ENCODE data around the gene OTOL1.
A peak's percentile ranks its signal among the peaks of the same experiment; 100 is the strongest.
"Not testable (repeated sequence)": the region's sequence is repeated elsewhere in the genome, so short reads cannot be mapped to it uniquely, and the experiment has no call there.

Gene OTOL1

GRCh38 chr3:161474139-161474538 is 22.5 kb upstream of the OTOL1 start:
- no peak for TF ChIP-seq CTCF (IDR thresholded peaks at IDR 0.05; ENCODE audit: insufficient read depth, low read depth, low read length, missing control alignments)
- DNase-seq (ENCODE audit: low read depth): no peak

GRCh38 chr3:161474741-161475140 is 21.9 kb upstream of the OTOL1 start:
- TF ChIP-seq CTCF (IDR thresholded peaks at IDR 0.05; ENCODE audit: insufficient read depth, low read depth, low read length, missing control alignments): no peak
- no peak for DNase-seq (ENCODE audit: low read depth)
- H3K4me3 ChIP-seq (ENCODE audit: low read depth, low read length): no peak overlapping the region

More at GRCh38 chr3:161474139-161474538, 22.5 kb upstream of the OTOL1 start:
- no peak overlapping the region for H3K4me3 ChIP-seq (ENCODE audit: low read depth, low read length)

- no peak for DNase-seq (ENCODE audit: low read depth)
- no peak overlapping the region for H3K4me3 ChIP-seq (ENCODE audit: low read depth, low read length)
- no peak for TF ChIP-seq CTCF (IDR thresholded peaks at IDR 0.05; ENCODE audit: insufficient read depth, low read depth, low read length, missing control alignments)
These were observed 21.4 kb upstream of the OTOL1 start for GRCh38 chr3:161475206-161475605.

- no peak for TF ChIP-seq CTCF (IDR thresholded peaks at IDR 0.05; ENCODE audit: insufficient read depth, low read depth, low read length, missing control alignments)
- no peak overlapping the region for H3K4me3 ChIP-seq (ENCODE audit: low read depth, low read length)
- no peak for DNase-seq (ENCODE audit: low read depth)
These were observed 20.7 kb upstream of the OTOL1 start for GRCh38 chr3:161475905-161476304.

GRCh38 chr3:161484226-161484625 is 12.4 kb upstream of the OTOL1 start:
- DNase-seq (ENCODE audit: low read depth): no peak
- TF ChIP-seq CTCF (IDR thresholded peaks at IDR 0.05; ENCODE audit: insufficient read depth, low read depth, low read length, missing control alignments): no peak
- H3K4me3 ChIP-seq (ENCODE audit: low read depth, low read length): no peak overlapping the region

- not testable (repeated sequence) for DNase-seq (ENCODE audit: low read depth); H3K4me3 ChIP-seq (ENCODE audit: low read depth, low read length)
These were observed 8.3 kb upstream of the OTOL1 start for GRCh38 chr3:161488284-161488683.

GRCh38 chr3:161489395-161489794 is 7.2 kb upstream of the OTOL1 start:
- TF ChIP-seq CTCF (IDR thresholded peaks at IDR 0.05; ENCODE audit: insufficient read depth, low read depth, low read length, missing control alignments): no peak
- DNase-seq (ENCODE audit: low read depth): peak; percentile 32
- no peak overlapping the region for H3K4me3 ChIP-seq (ENCODE audit: low read depth, low read length)

- H3K4me3 ChIP-seq (ENCODE audit: low read depth, low read length); DNase-seq (ENCODE audit: low read depth): not testable (repeated sequence)
These were observed 5.8 kb upstream of the OTOL1 start for GRCh38 chr3:161490845-161491244.

Data from GM12865 (cell line).